HepG2 (cell line): ENCODE measurements around the gene TRPT1. TPM values are rescaled to one million over a fixed set of nuclear protein-coding genes. Genes with fewer than 3 reads are reported as not detected.
A peak's percentile ranks its signal among the peaks of the same experiment; 100 is the strongest.

Experiments
- ATAC-seq: fragments of 200-7000 bp; cut with Tn5 transposase; 3 replicates; pipeline ENCODE4 v1.9.1; 2020; ENCODE audit warnings: mild to moderate bottlenecking, moderate library complexity
- BruUV-seq: library from RNA; stranded (reverse); fragments of 400-500 nt; replicated peaks from 2 replicates; lab custom pipeline; 2021; lab: Mats Ljungman, UMichigan
- CTCF ChIA-PET: fragments of 300-600 bp; formaldehyde crosslinking; extraction: SDS; loops from one replicate; lab custom pipeline; 2021; ENCODE audit warnings: low total read pairs, inconsistent platforms, low intra/inter-chr PET ratio; lab: Yijun Ruan, JAX
- POLR2A ChIA-PET: fragments of 350-600 bp; sonication (Branson Sonifier 250); formaldehyde crosslinking; loops from one replicate; lab custom pipeline; 2020; ENCODE audit warnings: antibody characterized with exemption, inconsistent platforms; lab: Yijun Ruan, JAX
- DNase-seq: peaks from one replicate; pipeline ENCODE4 v3.0.0-alpha.2; 2015; ENCODE audit warnings: low spot score
- FAIRE-seq: peaks from 3 replicates; lab custom pipeline; 2011; peaks lifted over from hg19 to GRCh38; lab: Jason Lieb, UNC
- H2AFZ ChIP-seq: one replicate; pipeline ENCODE4 v1.6.1; 2011; ENCODE audit warnings: low read length, inconsistent platforms
- H3K27ac ChIP-seq: fragments of 300-600 bp; 3 replicates; pipeline ENCODE4 v1.8.0; 2011; ENCODE audit warnings: mixed run types, mild to moderate bottlenecking, mixed read lengths, low read length, inconsistent platforms; ENCODE audit not compliant: insufficient read depth; ENCODE audit errors: extremely low read length
- H3K27me3 ChIP-seq, 2 experiments: fragments of 200-600 bp in 1 of 2; 2 replicates in 1 of 2; 3 replicates in 1 of 2; pipeline versions ENCODE4 v1.6.0 to v1.8.0; 2011; ENCODE audit warnings: low read length in 2 of 2, mild to moderate bottlenecking in 2 of 2, moderate library complexity in 2 of 2, inconsistent platforms in 1 of 2; ENCODE audit not compliant: insufficient read depth in 2 of 2, control insufficient read depth in 1 of 2
- H3K36me3 ChIP-seq, 2 experiments: fragments of 200-600 bp in 1 of 2; replicated peaks in 1 of 2; 2 replicates in 1 of 2; 3 replicates in 1 of 2; pipeline versions ENCODE4 v1.5.1 to v1.8.0; 2011; ENCODE audit warnings: low read length in 2 of 2, inconsistent platforms in 1 of 2; ENCODE audit not compliant: insufficient read depth in 2 of 2, control insufficient read depth in 1 of 2
- H3K4me1 ChIP-seq: 2 replicates; pipeline ENCODE4 v1.5.1; 2012; ENCODE audit warnings: low read length, inconsistent platforms; ENCODE audit not compliant: insufficient read depth
- H3K4me2 ChIP-seq: 2 replicates; pipeline ENCODE4 v1.6.0; 2011; ENCODE audit warnings: low read depth, low read length, inconsistent platforms
- H3K4me3 ChIP-seq, 3 experiments: fragments of 200-600 bp in 1 of 3; sonication (generic), shearing (Covaris generic) in 1 of 3; replicated peaks in 1 of 3; 2 replicates each; pipeline ENCODE4 v1.5.1; 2011 to 2016; ENCODE audit warnings: low read length in 3 of 3, inconsistent platforms in 2 of 3, low read depth in 2 of 3, mild to moderate bottlenecking in 2 of 3, control low read depth in 1 of 3, mixed read lengths in 1 of 3; ENCODE audit not compliant: insufficient read depth in 1 of 3
- H3K79me2 ChIP-seq: one replicate; pipeline ENCODE4 v1.6.1; 2011; ENCODE audit warnings: low read length, inconsistent platforms; ENCODE audit not compliant: insufficient read depth
- H3K9ac ChIP-seq: 2 replicates; pipeline ENCODE4 v1.6.0; 2011; ENCODE audit warnings: mild to moderate bottlenecking, low read depth, low read length, inconsistent platforms; ENCODE audit not compliant: insufficient read depth
- H3K9me3 ChIP-seq: 2 replicates; pipeline ENCODE4 v1.5.1; 2012; ENCODE audit warnings: mild to moderate bottlenecking, low read length
- H4K20me1 ChIP-seq: 2 replicates; pipeline ENCODE4 v1.6.0; 2011; ENCODE audit warnings: inconsistent platforms, mild to moderate bottlenecking, low read length, moderate library complexity; ENCODE audit not compliant: insufficient read depth
- AGO1 ChIP-seq: fragments of 200-400 bp; formaldehyde crosslinking; IDR thresholded peaks from 2 replicates; pipeline ENCODE4 v1.6.1; 2017; ENCODE audit warnings: mild to moderate bottlenecking, low read depth, low read length, moderate library complexity; ENCODE audit not compliant: poor library complexity, severe bottlenecking
- TOE1 ChIP-seq: sonication (generic); formaldehyde crosslinking; IDR thresholded peaks from 2 replicates; pipeline ENCODE4 v1.4.0; 2020; ENCODE audit warnings: mild to moderate bottlenecking, missing genetic modification reagents
- ZNF253 ChIP-seq: sonication (generic); formaldehyde crosslinking; IDR thresholded peaks from 2 replicates; pipeline ENCODE4 v1.8.0; 2022; ENCODE audit warnings: mild to moderate bottlenecking, missing genetic modification reagents, borderline replicate concordance
- ZNF280D ChIP-seq: sonication (generic); formaldehyde crosslinking; IDR thresholded peaks from 2 replicates; pipeline ENCODE4 v1.5.1; 2020; ENCODE audit warnings: mild to moderate bottlenecking, missing genetic modification reagents
- ZNF501 ChIP-seq: sonication (generic); formaldehyde crosslinking; IDR thresholded peaks from 2 replicates; pipeline ENCODE4 v1.5.1; 2020; ENCODE audit warnings: mild to moderate bottlenecking, moderate library complexity, missing genetic modification reagents
- ZNF543 ChIP-seq: sonication (generic); formaldehyde crosslinking; IDR thresholded peaks from 2 replicates; pipeline ENCODE4 v1.4.0; 2020; ENCODE audit warnings: mild to moderate bottlenecking, missing genetic modification reagents
- ZNF572 ChIP-seq: sonication (generic); formaldehyde crosslinking; IDR thresholded peaks from 2 replicates; pipeline ENCODE4 v1.5.1; 2020; ENCODE audit warnings: mild to moderate bottlenecking, missing genetic modification reagents
- ZNF598 ChIP-seq: sonication (generic); formaldehyde crosslinking; IDR thresholded peaks from 2 replicates; pipeline ENCODE4 v1.5.1; 2020; ENCODE audit warnings: mild to moderate bottlenecking, missing genetic modification reagents, borderline replicate concordance
- ZNF605 ChIP-seq: sonication (generic); formaldehyde crosslinking; IDR thresholded peaks from 2 replicates; pipeline ENCODE4 v1.8.0; 2022; ENCODE audit warnings: mild to moderate bottlenecking, missing genetic modification reagents
- ZNF607 ChIP-seq: sonication (generic); formaldehyde crosslinking; IDR thresholded peaks from 2 replicates; pipeline ENCODE4 v1.5.1; 2020; ENCODE audit warnings: missing genetic modification reagents, mild to moderate bottlenecking, borderline replicate concordance
- ZNF740 ChIP-seq: sonication (generic); formaldehyde crosslinking; IDR thresholded peaks from 2 replicates; pipeline ENCODE4 v1.4.0; 2020; ENCODE audit warnings: missing genetic modification reagents
- ZSCAN22 ChIP-seq: sonication (generic); formaldehyde crosslinking; IDR thresholded peaks from 2 replicates; pipeline ENCODE4 v1.4.0; 2020; ENCODE audit warnings: mild to moderate bottlenecking, missing genetic modification reagents
- WGBS: methylation state at CpG from one replicate; pipeline ENCODE4 v1.1.6; 2017; ENCODE audit warnings: low lambda C conversion rate; 5-methylcytosine and 5-hydroxymethylcytosine counted together
- in situ Hi-C: cut with HindIII; loops from 2 replicates; pipeline ENCODE4 v1.10.0; 2017; ENCODE audit warnings: low pct_unique_long_range_greater_than_20kb; ENCODE audit not compliant: extremely low pct_ligation_motif_present
- intact Hi-C: fragments of 100-400 bp; cut with micrococcal nuclease; formaldehyde crosslinking; loops from one replicate; pipeline ENCODE4 v1.10.0; 2022; ENCODE audit not compliant: unreplicated experiment
- polyA plus RNA-seq, 8 experiments: library from polyadenylated mRNA; depleted of rRNA in 3 of 8; stranded (reverse) in 7 of 8; unstranded in 1 of 8; fragments of >200 nt; fragmentation: Illumina TruSeq in 4 of 8; extraction: Trizol in 4 of 8; gene quantifications; 2 replicates each; pipeline versions ENCODE4 v1.2.1 to v1.2.3, GENCODE V29; 2011 to 2016; ENCODE audit warnings: low read depth in 4 of 8, missing spikeins in 1 of 8, mixed read lengths in 1 of 8; ENCODE audit not compliant: insufficient read depth in 1 of 8
- total RNA-seq, 5 experiments: library from RNA; depleted of rRNA; stranded (reverse); fragments of >200 nt; fragmentation: Illumina TruSeq; extraction: Trizol; gene quantifications; 2 replicates each; pipeline ENCODE4 v1.2.3, GENCODE V29; 2016; ENCODE audit warnings: low read depth in 1 of 5
- TF ChIP-seq, protein P1 (sequence below): sonication (generic); formaldehyde crosslinking; conservative IDR thresholded peaks from 2 replicates; pipeline ENCODE4 v1.4.0; 2020; ENCODE audit warnings: missing genetic modification reagents
- TF ChIP-seq, protein P2 (sequence below): fragments of 450-650 bp; IDR thresholded peaks from 2 replicates; pipeline ENCODE4 v1.6.1; 2017; ENCODE audit warnings: mild to moderate bottlenecking
- TF ChIP-seq, protein P3 (sequence below): sonication (generic); formaldehyde crosslinking; IDR thresholded peaks from 2 replicates; pipeline ENCODE4 v1.5.1; 2020; ENCODE audit warnings: missing genetic modification reagents, mild to moderate bottlenecking, borderline replicate concordance

Gene TRPT1
- total and polyA plus RNA-seq, 2 of the 13 experiments (the other 11 are each of a cell fraction or from before 2014, with no cell fraction given) = 24.8 to 40.7 TPM

- peaks cover 0 to 11% of the 10 kb centered on the region in 2 experiments; a peak in 3 of 5 replicates for H3K36me3 ChIP-seq
- intact Hi-C loops = loop anchor here (5.0 kb wide), 1 partner anchor 54 kb away; the partner anchor contains the start of gene STIP1
- DNase-seq = peak; percentile 95
- no peaks in the 10 kb centered on the region for H4K20me1 ChIP-seq
- H3K27ac ChIP-seq = peak overlapping the region; percentile 91
- peak overlapping the region; percentile 92 for H3K9ac ChIP-seq
- no peaks in the 10 kb centered on the region for H3K9me3 ChIP-seq
- in situ Hi-C loops = loop anchor here (5.0 kb wide), 1 partner anchor 61 kb away; the partner anchor contains the start of gene CATSPERZ
- no peak overlapping the region for H2AFZ ChIP-seq
- 4% methylated on average over 23 of the region's 24 CpGs for WGBS
- peak overlapping the region; percentile 63 to 90 (median 84); a peak in 5 of 6 replicates for H3K4me3 ChIP-seq
- CTCF ChIA-PET = no interaction called here
- ATAC-seq = peak; percentile 71
- H3K4me1 ChIP-seq = peaks cover 61% of the 10 kb centered on the region
- peaks cover 23% of the 10 kb centered on the region for H3K79me2 ChIP-seq
- no peaks in the 10 kb centered on the region; a peak in 1 of 5 replicates for H3K27me3 ChIP-seq
- POLR2A ChIA-PET = interaction anchor here (0.6 to 8.3 kb wide), 20 partner anchors 8 to 90 kb away, joined by 3 to 113 read pairs (median 6); partner anchors contain the start of genes BAD, DNAJC4, ESRRA and MACROD1
- no TSS peak for BruUV-seq
- peak overlapping the region; percentile 100; the same call in 1 of the 2 replicates for H3K4me2 ChIP-seq
- no peak for FAIRE-seq
- no peak for TF ChIP-seq ZNF740 (CRISPR knock-in tag)
- TF ChIP-seq, protein P1, sequence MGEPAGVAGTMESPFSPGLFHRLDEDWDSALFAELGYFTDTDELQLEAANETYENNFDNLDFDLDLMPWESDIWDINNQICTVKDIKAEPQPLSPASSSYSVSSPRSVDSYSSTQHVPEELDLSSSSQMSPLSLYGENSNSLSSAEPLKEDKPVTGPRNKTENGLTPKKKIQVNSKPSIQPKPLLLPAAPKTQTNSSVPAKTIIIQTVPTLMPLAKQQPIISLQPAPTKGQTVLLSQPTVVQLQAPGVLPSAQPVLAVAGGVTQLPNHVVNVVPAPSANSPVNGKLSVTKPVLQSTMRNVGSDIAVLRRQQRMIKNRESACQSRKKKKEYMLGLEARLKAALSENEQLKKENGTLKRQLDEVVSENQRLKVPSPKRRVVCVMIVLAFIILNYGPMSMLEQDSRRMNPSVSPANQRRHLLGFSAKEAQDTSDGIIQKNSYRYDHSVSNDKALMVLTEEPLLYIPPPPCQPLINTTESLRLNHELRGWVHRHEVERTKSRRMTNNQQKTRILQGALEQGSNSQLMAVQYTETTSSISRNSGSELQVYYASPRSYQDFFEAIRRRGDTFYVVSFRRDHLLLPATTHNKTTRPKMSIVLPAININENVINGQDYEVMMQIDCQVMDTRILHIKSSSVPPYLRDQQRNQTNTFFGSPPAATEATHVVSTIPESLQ (CRISPR knock-in tag) = no peak
- no peak for TF ChIP-seq ZNF543 (CRISPR knock-in tag)
- no peak for TF ChIP-seq ZNF280D (CRISPR knock-in tag)
- peak; percentile 12; the same call in 1 of the 2 replicates for TF ChIP-seq ZNF501 (CRISPR knock-in tag)
- 0 out of 2 replicates have a peak, but pooled peaks have one; percentile 30 for TF ChIP-seq ZNF253 (CRISPR knock-in tag)
- TF ChIP-seq, protein P2, sequence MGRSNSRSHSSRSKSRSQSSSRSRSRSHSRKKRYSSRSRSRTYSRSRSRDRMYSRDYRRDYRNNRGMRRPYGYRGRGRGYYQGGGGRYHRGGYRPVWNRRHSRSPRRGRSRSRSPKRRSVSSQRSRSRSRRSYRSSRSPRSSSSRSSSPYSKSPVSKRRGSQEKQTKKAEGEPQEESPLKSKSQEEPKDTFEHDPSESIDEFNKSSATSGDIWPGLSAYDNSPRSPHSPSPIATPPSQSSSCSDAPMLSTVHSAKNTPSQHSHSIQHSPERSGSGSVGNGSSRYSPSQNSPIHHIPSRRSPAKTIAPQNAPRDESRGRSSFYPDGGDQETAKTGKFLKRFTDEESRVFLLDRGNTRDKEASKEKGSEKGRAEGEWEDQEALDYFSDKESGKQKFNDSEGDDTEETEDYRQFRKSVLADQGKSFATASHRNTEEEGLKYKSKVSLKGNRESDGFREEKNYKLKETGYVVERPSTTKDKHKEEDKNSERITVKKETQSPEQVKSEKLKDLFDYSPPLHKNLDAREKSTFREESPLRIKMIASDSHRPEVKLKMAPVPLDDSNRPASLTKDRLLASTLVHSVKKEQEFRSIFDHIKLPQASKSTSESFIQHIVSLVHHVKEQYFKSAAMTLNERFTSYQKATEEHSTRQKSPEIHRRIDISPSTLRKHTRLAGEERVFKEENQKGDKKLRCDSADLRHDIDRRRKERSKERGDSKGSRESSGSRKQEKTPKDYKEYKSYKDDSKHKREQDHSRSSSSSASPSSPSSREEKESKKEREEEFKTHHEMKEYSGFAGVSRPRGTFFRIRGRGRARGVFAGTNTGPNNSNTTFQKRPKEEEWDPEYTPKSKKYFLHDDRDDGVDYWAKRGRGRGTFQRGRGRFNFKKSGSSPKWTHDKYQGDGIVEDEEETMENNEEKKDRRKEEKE = no peak
- 0 out of 2 replicates have a peak, but pooled peaks have one; percentile 11 for TF ChIP-seq ZNF607 (CRISPR knock-in tag)
- TF ChIP-seq ZNF572 (CRISPR knock-in tag) = no peak
- TF ChIP-seq ZSCAN22 (CRISPR knock-in tag) = no peak
- no peak for TF ChIP-seq ZNF598 (CRISPR knock-in tag)
- peak; percentile 69; the same call in 1 of the 2 replicates for TF ChIP-seq ZNF605
- TF ChIP-seq TOE1 (CRISPR knock-in tag) = no peak
- TF ChIP-seq, protein P3, sequence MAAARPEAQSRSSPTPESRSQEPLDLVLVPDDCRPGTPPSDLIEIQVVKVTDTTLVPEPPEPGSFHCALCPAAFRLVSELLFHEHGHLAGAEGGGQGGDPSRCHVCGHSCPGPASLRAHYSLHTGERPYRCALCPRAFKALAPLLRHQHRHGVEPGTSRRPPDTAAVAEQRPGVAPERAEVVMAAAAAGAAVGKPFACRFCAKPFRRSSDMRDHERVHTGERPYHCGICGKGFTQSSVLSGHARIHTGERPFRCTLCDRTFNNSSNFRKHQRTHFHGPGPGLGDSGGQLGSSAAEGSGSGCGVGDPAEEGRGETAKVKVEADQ = no peak
- TF ChIP-seq AGO1 = peak; percentile 6
These were observed 15.2 kb upstream of the TRPT1 start for GRCh38 chr11:64241241-64241490.
